ENCODE measurements around the gene OXT.

- TF ChIP-seq ELF4 (IDR thresholded peaks at IDR 0.05) (no peak), ZNF384 (IDR thresholded peaks at IDR 0.05) (no peak), BHLHE40 (IDR thresholded peaks at IDR 0.05; ENCODE audit: borderline replicate concordance) (no peak), LEF1 (IDR thresholded peaks at IDR 0.05; ENCODE audit: borderline replicate concordance) (no peak), L3MBTL2 (conservative IDR thresholded peaks at IDR 0.05) (no peak), SUZ12 (IDR thresholded peaks at IDR 0.05) (no peak), FOXK2 (IDR thresholded peaks at IDR 0.05) (no peak), SP1 (IDR thresholded peaks at IDR 0.05) (no peak), NFRKB (IDR thresholded peaks at IDR 0.05) (no peak)
These were observed 2.2 kb upstream of the OXT start for GRCh38 chr20:3068986-3069900.

Data from HEK293T (cell line).